Neuron (in vitro differentiated cells): ENCODE measurements around the gene GPR35.

ENCODE experiments used
- H2AFZ ChIP-seq: one replicate; pipeline ENCODE4 v1.6.1; 2013; ENCODE audit warnings: low read depth, mild to moderate bottlenecking, inconsistent platforms, low read length, moderate library complexity
- H3K27me3 ChIP-seq: one replicate; pipeline ENCODE4 v1.6.1; 2013; ENCODE audit warnings: low read length; ENCODE audit not compliant: insufficient read depth
- H3K36me3 ChIP-seq: one replicate; pipeline ENCODE4 v1.6.1; 2013; ENCODE audit warnings: low read length; ENCODE audit not compliant: insufficient read depth
- H3K4me1 ChIP-seq: one replicate; pipeline ENCODE4 v1.6.1; 2013; ENCODE audit warnings: low read length; ENCODE audit not compliant: insufficient read depth
- H3K4me3 ChIP-seq: 2 replicates; pipeline ENCODE4 v1.5.1; 2013; ENCODE audit warnings: mild to moderate bottlenecking, low read length, moderate library complexity
- H3K9me3 ChIP-seq: one replicate; pipeline ENCODE4 v1.6.1; 2013; ENCODE audit warnings: low read length

The GPR35 gene

DNA sequence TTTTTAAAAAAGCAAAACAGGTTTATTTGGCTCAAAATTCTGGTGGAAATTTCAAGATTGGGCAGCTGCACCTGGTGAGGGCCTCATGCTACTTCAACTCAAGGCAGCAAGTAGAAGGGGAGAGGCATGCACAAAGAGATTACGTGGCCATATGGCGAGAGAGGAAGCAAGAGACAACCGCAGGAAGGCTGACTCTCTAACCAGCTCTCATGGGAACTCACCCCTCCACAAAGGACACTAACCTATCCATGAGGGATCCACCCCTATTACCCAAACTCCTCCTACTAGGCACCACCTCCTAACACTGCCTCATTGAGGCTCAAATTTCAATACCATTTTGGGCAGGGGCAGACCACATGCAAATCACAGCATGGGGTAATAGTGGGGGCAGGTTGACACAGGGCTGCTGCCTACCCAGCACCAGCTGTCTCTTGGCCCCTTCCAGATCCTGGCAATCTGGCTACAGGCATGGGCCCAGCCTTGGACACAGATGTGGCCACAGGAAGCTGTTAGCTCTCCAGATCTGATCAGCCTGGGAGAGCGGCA is 40.7 kb upstream of the GPR35 start:
- H3K36me3 ChIP-seq = peaks cover 3% of the 10 kb centered on the region
- H3K27me3 ChIP-seq = no peaks in the 10 kb centered on the region
- peaks cover 4% of the 10 kb centered on the region for H3K9me3 ChIP-seq
- peaks cover 29% of the 10 kb centered on the region for H3K4me1 ChIP-seq
- peak overlapping the region; percentile 97 for H3K4me3 ChIP-seq
- H2AFZ ChIP-seq = no peak overlapping the region

DNA sequence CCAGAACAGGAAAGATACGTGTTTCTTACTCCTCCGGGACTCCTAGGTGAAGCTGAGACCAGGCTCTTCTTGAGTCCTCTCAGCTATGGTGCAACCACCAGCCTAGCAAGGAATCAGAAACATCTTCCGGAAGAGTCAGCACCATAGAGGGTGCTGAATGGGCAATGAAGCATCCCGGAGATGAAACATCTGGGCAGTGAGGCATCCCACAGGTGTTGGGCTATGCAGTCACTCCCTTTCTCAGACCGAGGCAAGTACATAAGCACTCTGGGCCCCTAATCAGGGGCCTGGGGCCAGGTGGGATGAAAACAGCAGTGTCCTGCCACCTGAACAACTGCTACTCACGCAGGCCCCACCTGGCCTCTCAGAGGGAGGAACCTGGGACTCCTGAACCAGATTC is 40.2 kb upstream of the GPR35 start:
- Histone ChIP-seq H3K36me3 (peaks cover 8% of the 10 kb centered on the region), H2AFZ (no peak overlapping the region), H3K9me3 (peaks cover 4% of the 10 kb centered on the region), H3K4me3 (peak overlapping the region; percentile 97), H3K27me3 (no peaks in the 10 kb centered on the region), H3K4me1 (peaks cover 29% of the 10 kb centered on the region)

DNA sequence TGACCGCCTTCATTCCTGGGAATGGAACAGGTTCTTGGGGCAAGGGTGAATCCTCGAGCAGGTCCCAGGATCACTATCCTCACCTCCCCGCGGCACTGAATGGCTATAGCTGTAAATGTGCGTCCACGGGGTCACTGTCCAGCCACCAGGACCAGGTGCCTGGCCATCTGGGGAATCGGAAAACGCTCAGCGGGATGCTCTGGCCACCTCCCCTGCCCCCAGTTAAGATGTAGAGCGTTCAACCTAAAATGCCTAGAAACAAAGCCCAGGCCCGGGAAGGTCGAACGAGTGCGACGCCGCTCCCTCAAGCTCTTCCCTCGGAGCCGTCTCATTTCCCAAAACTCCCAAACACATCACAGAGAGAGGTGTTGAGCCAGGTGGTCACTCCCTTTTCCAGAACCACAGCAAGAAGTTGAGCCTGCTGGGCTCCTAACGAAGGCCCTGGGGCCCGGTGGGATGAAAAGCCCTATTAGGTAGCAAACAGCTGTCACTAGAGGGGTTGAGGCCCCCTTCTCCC is 39.5 kb upstream of the GPR35 start:
- Histone ChIP-seq H3K4me1 (peaks cover 29% of the 10 kb centered on the region), H3K27me3 (no peaks in the 10 kb centered on the region), H2AFZ (peak overlapping the region; percentile 55), H3K4me3 (peak overlapping the region; percentile 97), H3K9me3 (peaks cover 4% of the 10 kb centered on the region), H3K36me3 (peaks cover 13% of the 10 kb centered on the region)

DNA sequence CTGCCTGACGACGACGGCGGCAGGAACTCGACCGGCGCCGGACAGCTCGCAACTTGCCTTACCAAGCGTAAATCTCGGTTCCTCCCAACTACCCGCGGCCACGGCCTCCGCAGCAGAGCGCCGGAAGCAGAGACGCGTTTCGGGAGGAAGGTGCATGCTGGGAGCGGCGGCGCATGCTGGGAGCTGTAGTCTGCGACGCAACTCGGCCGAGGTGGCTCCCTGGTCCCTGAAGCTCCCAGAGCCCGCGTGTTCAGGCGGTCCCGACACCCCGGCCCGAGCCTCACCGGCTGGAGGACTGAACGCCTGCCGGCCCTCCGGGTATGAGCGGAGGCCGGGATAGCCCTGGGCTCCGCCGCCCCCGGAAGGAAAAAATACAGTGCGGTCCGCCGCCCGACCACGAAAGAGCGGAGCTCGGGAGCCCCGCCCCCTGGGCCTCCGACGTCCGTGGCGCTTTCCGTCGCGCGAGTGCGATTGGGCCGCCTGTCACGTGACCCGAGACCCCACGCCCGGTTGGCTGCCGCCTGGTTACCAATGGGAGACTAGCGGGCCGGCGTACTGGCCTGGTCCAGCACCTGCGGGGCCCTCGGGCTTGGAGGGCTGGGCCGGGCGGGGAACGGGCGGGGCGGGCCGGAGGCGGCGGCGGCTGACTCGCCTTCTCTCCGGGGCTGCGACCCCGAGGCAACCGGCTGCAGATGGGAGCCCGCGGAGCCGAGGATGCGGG is 38.9 kb upstream of the GPR35 start, which contains the start of gene CAPN10:
TSS of gene CAPN10 (plus strand) at position 537 of the 721 bp plus-strand sequence. CDS start at position 715, 178 bp downstream.
- Histone ChIP-seq H3K4me3 (peak within 1 kb of the TSS; percentile 97), H3K9me3 (peaks cover 3% of the 10 kb centered on the region), H3K27me3 (no peaks in the 10 kb centered on the region), H3K36me3 (peaks cover 19% of the 10 kb centered on the region), H3K4me1 (peaks cover 29% of the 10 kb centered on the region), H2AFZ (peak within 1 kb of the TSS; percentile 55)

DNA sequence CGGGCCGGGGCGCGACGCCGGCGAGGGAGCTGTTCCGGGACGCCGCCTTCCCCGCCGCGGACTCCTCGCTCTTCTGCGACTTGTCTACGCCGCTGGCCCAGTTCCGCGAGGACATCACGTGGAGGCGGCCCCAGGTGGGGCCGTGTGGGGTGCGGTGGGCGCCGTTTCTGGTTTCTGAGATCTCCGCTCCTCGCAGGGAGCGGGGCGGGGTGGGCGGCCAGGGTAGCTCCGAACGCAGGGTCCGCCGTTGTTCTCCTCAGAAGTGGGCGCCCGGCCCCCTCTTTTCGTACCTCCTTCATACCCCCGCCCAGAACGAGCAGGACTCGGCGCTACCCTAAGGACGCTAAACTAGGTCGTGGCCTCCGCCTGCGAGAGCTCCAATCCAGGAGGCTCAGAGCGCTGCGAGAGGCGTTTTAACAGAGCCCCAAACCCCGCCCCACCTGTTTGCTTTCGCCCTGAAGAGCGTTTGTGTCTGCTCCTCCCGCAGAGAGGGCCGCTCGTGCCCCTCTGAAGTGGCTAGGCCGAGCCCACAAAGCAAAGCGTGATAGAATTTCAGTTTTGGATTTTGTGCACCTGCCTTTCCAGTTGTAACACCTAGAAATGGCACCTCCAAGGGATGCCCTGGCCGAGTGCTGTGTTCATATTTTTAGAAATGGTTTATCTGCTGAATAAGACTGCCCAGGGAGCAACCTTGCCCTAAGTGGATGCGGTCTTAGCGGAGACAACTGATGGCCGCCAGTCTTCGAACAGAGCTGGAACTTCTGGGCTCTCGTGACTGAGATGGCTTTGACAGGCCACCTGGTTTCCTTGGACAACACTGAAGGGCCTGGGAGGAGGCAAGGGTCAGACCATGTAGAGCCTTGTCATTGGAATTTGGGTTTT is 38.1 kb upstream of the GPR35 start:
- peaks cover 29% of the 10 kb centered on the region for H3K4me1 ChIP-seq
- H3K9me3 ChIP-seq = no peaks in the 10 kb centered on the region
- no peaks in the 10 kb centered on the region for H3K27me3 ChIP-seq
- H2AFZ ChIP-seq = peak overlapping the region; percentile 55
- H3K4me3 ChIP-seq = peak overlapping the region; percentile 97
- peaks cover 26% of the 10 kb centered on the region for H3K36me3 ChIP-seq

DNA sequence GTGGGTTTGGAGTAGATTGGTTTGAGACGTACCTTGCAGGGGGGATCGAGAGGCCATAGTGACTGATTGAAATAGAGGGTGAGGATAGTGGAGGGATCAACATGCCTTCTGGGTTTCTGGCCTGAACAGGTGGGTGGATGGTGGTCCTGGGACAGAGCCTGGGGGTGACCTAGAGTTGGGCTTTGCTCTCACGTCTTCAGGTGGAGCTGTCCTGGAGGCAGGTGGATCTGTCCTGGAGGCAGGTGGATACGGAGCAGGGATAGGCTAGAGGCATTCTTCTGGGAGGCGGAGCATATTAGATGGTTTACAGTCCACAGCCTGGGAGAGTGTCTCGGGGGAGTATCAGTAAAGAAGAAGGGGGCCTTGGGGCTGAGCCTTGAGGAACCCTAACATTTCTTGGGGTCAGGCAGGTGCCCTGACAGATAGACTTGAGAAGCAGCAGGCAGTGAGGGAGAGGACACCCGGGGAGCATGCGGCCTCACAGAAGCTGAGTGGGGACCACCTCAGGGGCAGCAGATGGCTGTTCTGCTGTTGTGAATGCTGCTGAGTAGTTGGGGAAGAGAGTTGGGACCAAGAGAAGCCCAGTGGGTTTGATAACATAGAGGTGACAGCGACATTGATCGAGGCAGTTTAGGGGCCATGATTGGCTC is 37.1 kb upstream of the GPR35 start:
- Histone ChIP-seq H2AFZ (no peak overlapping the region), H3K27me3 (no peaks in the 10 kb centered on the region), H3K36me3 (peaks cover 31% of the 10 kb centered on the region), H3K4me3 (peak overlapping the region; percentile 97), H3K4me1 (peaks cover 29% of the 10 kb centered on the region), H3K9me3 (no peaks in the 10 kb centered on the region)

DNA sequence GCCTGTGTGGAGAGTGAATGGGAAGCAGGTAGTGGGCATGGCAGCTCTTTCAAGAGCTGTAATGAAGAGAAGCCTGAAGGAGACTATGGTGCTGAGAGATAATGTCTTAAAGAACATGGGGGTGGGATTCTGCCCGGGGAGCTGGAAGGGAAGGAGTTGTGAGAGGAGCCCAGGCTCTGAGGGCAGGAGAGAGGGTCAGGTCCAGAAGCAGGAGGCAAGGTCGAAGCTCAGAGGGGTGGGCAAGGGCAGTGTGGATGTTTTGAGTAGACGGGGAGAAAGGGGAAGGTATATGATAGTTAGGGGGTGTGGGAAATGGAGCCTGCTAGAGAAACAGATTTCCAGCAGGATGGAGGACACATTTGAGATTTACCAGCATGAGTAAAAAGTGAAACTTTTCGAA is 36.6 kb upstream of the GPR35 start:
- H3K27me3 ChIP-seq = no peaks in the 10 kb centered on the region
- H3K4me3 ChIP-seq = no peak overlapping the region
- H2AFZ ChIP-seq = no peak overlapping the region
- no peaks in the 10 kb centered on the region for H3K9me3 ChIP-seq
- H3K36me3 ChIP-seq = peaks cover 35% of the 10 kb centered on the region
- H3K4me1 ChIP-seq = peaks cover 29% of the 10 kb centered on the region

DNA sequence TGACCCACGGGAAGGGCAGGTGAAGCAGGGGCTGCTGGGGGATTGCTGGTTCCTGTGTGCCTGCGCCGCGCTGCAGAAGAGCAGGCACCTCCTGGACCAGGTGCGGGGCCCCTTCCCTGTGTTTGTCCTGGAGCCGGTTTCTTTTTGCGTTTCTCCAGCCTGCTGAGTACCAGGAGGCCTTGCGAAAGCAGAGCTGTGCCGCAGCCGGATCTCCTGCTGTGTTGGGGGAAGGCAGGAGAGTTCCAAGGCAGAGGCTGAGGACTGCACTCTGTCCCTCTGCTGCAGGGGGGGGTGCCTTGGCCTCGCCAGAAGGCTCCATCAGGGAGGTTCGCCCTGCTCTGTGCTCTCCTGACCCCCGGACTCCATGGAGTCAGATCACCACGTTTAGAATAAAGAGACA is 35.9 kb upstream of the GPR35 start:
- Histone ChIP-seq H3K9me3 (no peaks in the 10 kb centered on the region), H3K27me3 (no peaks in the 10 kb centered on the region), H3K4me3 (no peak overlapping the region), H3K36me3 (peaks cover 37% of the 10 kb centered on the region), H3K4me1 (peaks cover 29% of the 10 kb centered on the region), H2AFZ (no peak overlapping the region)

DNA sequence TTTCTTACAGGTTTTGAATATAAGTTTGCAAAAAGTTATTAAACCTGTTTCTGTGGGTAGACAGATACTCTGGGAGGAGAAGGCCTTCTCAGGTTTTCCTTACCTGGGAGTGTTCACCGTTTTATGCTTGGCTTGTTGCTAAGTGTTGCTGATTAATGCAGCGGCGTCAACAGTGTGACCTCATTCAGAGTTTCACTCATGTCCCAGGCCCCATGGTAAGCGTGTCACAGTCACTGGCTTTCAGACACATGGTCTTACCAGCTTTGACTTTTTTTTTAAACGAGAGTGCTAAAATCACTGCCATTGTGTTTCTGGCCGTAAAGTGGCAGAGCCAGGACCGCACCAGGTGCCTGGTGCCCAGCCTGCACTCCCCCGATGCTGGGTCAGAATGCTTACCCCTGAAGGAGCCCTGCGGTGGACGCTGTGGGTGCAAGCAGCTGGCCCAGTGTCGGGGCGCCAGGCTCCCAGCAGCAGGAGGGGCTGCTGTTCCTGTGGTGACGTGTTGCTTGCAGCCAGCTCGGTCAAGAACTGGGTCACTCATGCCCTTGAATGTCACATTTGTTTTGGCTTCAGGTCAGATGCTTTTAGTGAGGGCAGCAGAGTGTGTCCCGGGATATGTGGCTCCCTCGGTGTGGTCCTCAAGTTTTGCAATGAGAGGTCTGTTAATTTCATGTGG is 35.3 kb upstream of the GPR35 start:
- H3K36me3 ChIP-seq = peaks cover 39% of the 10 kb centered on the region
- H3K4me3 ChIP-seq = no peak overlapping the region
- H2AFZ ChIP-seq = no peak overlapping the region

DNA sequence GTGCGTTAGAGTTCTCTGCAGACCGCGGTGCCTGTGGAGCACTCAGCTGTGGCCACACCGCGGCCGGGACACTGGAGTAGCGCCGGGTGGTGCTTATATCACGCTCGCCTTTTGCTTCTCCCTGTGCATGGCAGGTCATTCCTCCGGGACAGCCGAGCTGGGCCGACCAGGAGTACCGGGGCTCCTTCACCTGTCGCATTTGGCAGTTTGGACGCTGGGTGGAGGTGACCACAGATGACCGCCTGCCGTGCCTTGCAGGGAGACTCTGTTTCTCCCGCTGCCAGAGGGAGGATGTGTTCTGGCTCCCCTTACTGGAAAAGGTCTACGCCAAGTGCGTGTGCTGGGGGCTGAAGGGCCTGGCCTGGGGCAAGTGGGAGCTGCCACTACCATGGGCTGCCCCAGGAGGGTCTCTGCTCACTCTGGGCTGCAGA is 34.6 kb upstream of the GPR35 start:
- Histone ChIP-seq H3K4me3 (no peak overlapping the region), H3K9me3 (no peaks in the 10 kb centered on the region), H3K27me3 (no peaks in the 10 kb centered on the region), H3K4me1 (peaks cover 18% of the 10 kb centered on the region), H2AFZ (no peak overlapping the region), H3K36me3 (peaks cover 45% of the 10 kb centered on the region)

More for the DNA sequence above, 35.3 kb upstream of the GPR35 start:
- Histone ChIP-seq H3K27me3 (no peaks in the 10 kb centered on the region), H3K9me3 (no peaks in the 10 kb centered on the region), H3K4me1 (peaks cover 25% of the 10 kb centered on the region)

DNA sequence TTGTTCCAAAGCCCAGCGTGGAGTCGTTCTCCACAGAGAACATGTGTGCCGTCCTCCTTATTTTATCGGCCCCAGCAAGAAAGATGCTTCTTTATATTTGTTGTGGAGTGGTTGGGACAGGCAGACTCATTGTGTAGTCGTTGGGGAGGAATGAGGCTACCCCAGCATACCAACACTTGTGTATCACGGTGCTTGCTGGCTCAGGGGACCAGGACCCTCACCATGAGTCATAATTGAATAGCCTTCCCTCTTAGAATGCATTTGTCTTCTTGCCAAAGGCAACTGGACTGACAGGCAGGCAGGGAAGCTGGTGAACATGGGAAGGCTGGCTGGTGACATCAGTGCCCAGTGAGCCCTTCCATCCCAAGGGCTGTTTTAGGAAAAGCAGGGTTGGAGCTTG is 34.1 kb upstream of the GPR35 start:
- no peaks in the 10 kb centered on the region for H3K27me3 ChIP-seq
- H3K36me3 ChIP-seq = peaks cover 50% of the 10 kb centered on the region
- H2AFZ ChIP-seq = no peak overlapping the region
- H3K9me3 ChIP-seq = no peaks in the 10 kb centered on the region
- no peak overlapping the region for H3K4me3 ChIP-seq
- H3K4me1 ChIP-seq = peaks cover 16% of the 10 kb centered on the region

DNA sequence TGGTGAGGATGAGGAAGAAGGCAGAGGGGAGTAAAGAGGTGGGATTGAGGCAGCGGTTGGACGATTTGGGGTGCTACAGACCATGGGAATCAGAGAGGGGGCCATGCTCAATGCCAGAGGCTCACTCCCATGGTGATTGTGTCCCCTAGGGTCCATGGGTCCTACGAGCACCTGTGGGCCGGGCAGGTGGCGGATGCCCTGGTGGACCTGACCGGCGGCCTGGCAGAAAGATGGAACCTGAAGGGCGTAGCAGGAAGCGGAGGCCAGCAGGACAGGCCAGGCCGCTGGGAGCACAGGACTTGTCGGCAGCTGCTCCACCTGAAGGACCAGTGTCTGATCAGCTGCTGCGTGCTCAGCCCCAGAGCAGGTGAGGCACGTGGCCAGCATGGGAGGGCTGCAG is 33.5 kb upstream of the GPR35 start:
- H3K4me1 ChIP-seq = peaks cover 16% of the 10 kb centered on the region
- no peaks in the 10 kb centered on the region for H3K27me3 ChIP-seq
- H2AFZ ChIP-seq = no peak overlapping the region
- no peak overlapping the region for H3K4me3 ChIP-seq
- no peaks in the 10 kb centered on the region for H3K9me3 ChIP-seq
- peaks cover 53% of the 10 kb centered on the region for H3K36me3 ChIP-seq
